ENCODE measurements around the gene ROR2.

The ROR2 gene

DNA sequence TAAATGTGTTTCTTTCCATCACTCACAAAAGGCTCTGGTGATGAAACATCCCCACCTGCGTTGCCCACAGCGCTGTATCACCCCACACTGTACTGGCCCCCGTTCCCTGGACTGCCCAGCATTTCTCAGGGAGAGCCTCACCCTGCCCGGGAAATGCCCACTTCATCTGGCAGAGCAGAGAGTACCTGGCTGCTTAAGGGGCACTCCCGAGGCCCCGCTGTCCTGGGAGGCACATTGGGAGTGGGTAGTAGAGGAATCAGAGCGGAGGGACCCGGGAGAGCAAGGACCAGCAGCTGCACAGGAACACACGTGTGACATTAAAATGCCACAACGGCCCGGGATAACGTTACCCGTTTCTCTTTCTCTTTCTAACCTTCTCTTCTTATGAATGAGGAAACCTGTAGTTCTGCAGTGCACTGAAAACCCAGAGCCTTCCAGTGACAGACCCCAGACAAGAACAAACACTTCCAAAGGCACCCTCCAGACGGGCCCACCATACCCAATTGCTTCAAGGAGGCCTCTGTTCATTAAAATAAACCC is 110.0 kb downstream of the ROR2 start:
- DNase-seq (ENCODE audit: low spot score) = no peak
- no peak overlapping the region for H3K4ac ChIP-seq (ENCODE audit: low read length)
- no peak overlapping the region for H3K4me2 ChIP-seq (ENCODE audit: insufficient read depth, low read length, poor library complexity, severe bottlenecking)
- no peak overlapping the region for H3K9ac ChIP-seq (ENCODE audit: low read depth, low read length, poor library complexity)
- H3K79me1 ChIP-seq (ENCODE audit: low read depth, low read length) = peaks cover 6% of the 10 kb centered on the region
- H2BK120ac ChIP-seq (ENCODE audit: low read depth, low read length) = no peak overlapping the region
- no peak overlapping the region for H3K14ac ChIP-seq (ENCODE audit: low read length)
- no peak overlapping the region for H2AK5ac ChIP-seq (ENCODE audit: low read depth, low read length)
- no peak overlapping the region for H3K4me3 ChIP-seq (ENCODE audit: low read length in 2 of 2)
- H3K27ac ChIP-seq (replicated peaks; ENCODE audit: low read length) = no peak overlapping the region
- no CpG with 5 or more reads among the region's 14 CpGs for WGBS, 2 donors (ENCODE audit: extremely low coverage in 2 of 2, insufficient read length in 2 of 2, insufficient replicate concordance in 1 of 2)
- no peak overlapping the region for H2BK5ac ChIP-seq (ENCODE audit: low read length)
- H2BK15ac ChIP-seq (ENCODE audit: low read length) = no peak overlapping the region
- no peak overlapping the region for H4K8ac ChIP-seq (ENCODE audit: low read depth, low read length)
- peaks cover 17 to 31% of the 10 kb centered on the region in 2 donors for H3K4me1 ChIP-seq (ENCODE audit: control insufficient read depth in 2 of 2, insufficient read depth in 1 of 2, low read depth in 1 of 2, low read length in 2 of 2)
- no peaks in the 10 kb centered on the region for H3K27me3 ChIP-seq (ENCODE audit: control insufficient read depth in 3 of 3, insufficient read depth in 3 of 3, low read depth in 1 of 3, low read length in 3 of 3)
- no peak overlapping the region for H2AFZ ChIP-seq (ENCODE audit: low read length)
- H3K36me3 ChIP-seq (replicated peaks in 1 of 2; ENCODE audit: control insufficient read depth in 2 of 2, insufficient read depth in 2 of 2, low read length in 2 of 2) = no peaks in the 10 kb centered on the region
- no peak overlapping the region for H2BK12ac ChIP-seq (ENCODE audit: low read length)
- no peak overlapping the region for H4K91ac ChIP-seq (ENCODE audit: low read depth, low read length, poor library complexity)
- H3K18ac ChIP-seq (ENCODE audit: low read length) = no peak overlapping the region
- no peak overlapping the region for H3K23ac ChIP-seq (ENCODE audit: low read depth, low read length, poor library complexity)
- H3K9me3 ChIP-seq (replicated peaks in 1 of 2; ENCODE audit: control insufficient read depth in 2 of 2, insufficient read depth in 1 of 2, low read depth in 1 of 2, low read length in 2 of 2) = no peaks in the 10 kb centered on the region

DNA sequence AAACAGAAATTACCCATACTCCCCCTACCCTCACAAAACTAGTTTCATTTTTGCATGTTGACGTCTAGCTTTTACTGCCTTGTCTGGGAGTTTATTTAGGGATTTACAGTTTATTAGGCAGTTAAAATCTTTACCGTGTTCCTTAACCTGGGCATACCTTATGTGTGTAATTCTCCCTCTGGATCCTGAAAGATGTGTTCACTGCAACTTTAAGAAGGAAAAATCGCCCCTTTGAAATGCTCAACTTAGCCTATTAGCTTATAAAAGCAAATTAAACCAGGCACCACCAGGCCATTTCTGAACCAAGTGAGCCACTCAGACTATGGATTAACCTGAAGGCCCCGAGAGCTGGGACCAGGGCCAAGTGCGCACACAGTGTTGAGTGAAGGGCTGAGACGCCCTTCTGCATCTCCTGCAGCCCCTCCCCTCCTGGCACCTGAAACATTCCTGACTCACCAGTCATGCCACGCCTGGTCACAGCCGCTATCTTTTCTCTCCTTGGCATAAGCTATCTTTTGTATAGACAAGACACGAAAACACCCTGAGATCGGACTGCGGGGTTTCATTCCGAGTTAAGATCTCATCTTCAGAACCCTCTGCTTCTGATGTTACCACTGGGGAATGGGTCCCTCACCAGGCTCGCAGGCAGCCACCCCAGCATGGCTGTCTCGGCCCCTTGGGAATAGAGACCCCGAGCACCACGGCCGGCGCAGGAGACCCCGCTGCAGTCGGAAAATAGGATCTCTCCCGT is 111.9 kb downstream of the ROR2 start:
- H3K79me1 ChIP-seq (ENCODE audit: low read depth, low read length) = peaks cover 9% of the 10 kb centered on the region
- no peaks in the 10 kb centered on the region for H3K27me3 ChIP-seq (ENCODE audit: control insufficient read depth in 3 of 3, insufficient read depth in 3 of 3, low read depth in 1 of 3, low read length in 3 of 3)
- H3K23ac ChIP-seq (ENCODE audit: low read depth, low read length, poor library complexity) = no peak overlapping the region
- H2AFZ ChIP-seq (ENCODE audit: low read length) = no peak overlapping the region
- H2BK5ac ChIP-seq (ENCODE audit: low read length) = no peak overlapping the region
- no peak overlapping the region for H3K4me3 ChIP-seq (ENCODE audit: low read length in 2 of 2)
- no peak for DNase-seq (ENCODE audit: low spot score)
- no peak overlapping the region for H3K4me2 ChIP-seq (ENCODE audit: insufficient read depth, low read length, poor library complexity, severe bottlenecking)
- H3K27ac ChIP-seq (replicated peaks; ENCODE audit: low read length) = no peak overlapping the region
- no peaks in the 10 kb centered on the region for H3K36me3 ChIP-seq (replicated peaks in 1 of 2; ENCODE audit: control insufficient read depth in 2 of 2, insufficient read depth in 2 of 2, low read length in 2 of 2)
- no peaks in the 10 kb centered on the region for H3K9me3 ChIP-seq (replicated peaks in 1 of 2; ENCODE audit: control insufficient read depth in 2 of 2, insufficient read depth in 1 of 2, low read depth in 1 of 2, low read length in 2 of 2)
- H2BK120ac ChIP-seq (ENCODE audit: low read depth, low read length) = no peak overlapping the region
- no peak overlapping the region for H3K4ac ChIP-seq (ENCODE audit: low read length)
- peaks cover 19 to 29% of the 10 kb centered on the region in 2 donors for H3K4me1 ChIP-seq (ENCODE audit: control insufficient read depth in 2 of 2, insufficient read depth in 1 of 2, low read depth in 1 of 2, low read length in 2 of 2)
- no peak overlapping the region for H4K91ac ChIP-seq (ENCODE audit: low read depth, low read length, poor library complexity)
- H2BK15ac ChIP-seq (ENCODE audit: low read length) = no peak overlapping the region
- no peak overlapping the region for H3K14ac ChIP-seq (ENCODE audit: low read length)
- no peak overlapping the region for H3K9ac ChIP-seq (ENCODE audit: low read depth, low read length, poor library complexity)
- no peak overlapping the region for H2AK5ac ChIP-seq (ENCODE audit: low read depth, low read length)
- no CpG with 5 or more reads among the region's 21 CpGs for WGBS, 2 donors (ENCODE audit: extremely low coverage in 2 of 2, insufficient read length in 2 of 2, insufficient replicate concordance in 1 of 2)
- no peak overlapping the region for H2BK12ac ChIP-seq (ENCODE audit: low read length)
- H4K8ac ChIP-seq (ENCODE audit: low read depth, low read length) = no peak overlapping the region
- H3K18ac ChIP-seq (ENCODE audit: low read length) = no peak overlapping the region

DNA sequence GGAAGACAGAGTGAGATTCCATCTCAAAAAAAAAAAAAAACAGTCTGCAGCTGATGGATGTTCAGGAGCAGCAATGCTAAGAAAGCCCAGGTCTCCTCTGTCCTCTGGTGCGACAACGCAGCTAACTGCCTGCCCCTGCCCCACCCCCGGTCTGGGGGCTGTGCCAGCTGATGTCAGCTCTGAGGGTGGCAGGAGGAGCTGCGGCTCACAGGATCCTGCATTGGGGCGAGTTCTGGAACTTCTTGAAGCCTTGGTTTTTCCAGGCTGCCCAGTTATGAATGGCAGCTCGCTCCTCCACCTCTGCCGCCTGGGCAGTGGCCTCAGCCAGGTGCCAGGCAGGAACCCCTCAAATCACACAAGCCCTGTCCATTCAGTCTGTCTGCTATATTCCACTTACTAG is 113.5 kb downstream of the ROR2 start:
- H3K4ac ChIP-seq (ENCODE audit: low read length) = no peak overlapping the region

DNA sequence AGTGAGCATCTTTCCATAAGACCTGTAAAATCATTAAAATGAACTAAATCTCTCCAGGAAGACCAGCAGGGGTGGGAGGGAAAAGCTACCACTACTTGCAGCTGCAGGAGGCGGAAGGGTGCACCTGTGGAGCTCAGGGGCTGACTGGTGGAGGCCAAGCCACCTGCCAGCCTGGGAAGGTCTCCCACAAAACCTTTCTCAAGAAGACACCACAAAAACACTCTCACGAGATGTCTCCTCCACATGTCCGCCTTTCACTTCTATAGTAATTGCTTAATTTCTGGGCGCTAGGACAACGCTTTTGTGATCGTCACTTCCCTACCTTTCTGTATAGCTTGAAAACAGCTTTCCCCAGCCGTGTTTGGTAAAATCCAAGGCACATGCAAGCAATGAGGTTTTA is 114.4 kb downstream of the ROR2 start:
- Histone ChIP-seq H2BK120ac (ENCODE audit: low read depth, low read length) (no peak overlapping the region), H4K8ac (ENCODE audit: low read depth, low read length) (no peak overlapping the region), H3K79me1 (ENCODE audit: low read depth, low read length) (peaks cover 12% of the 10 kb centered on the region), H3K27ac (replicated peaks; ENCODE audit: low read length) (no peak overlapping the region), H3K4ac (ENCODE audit: low read length) (no peak overlapping the region), H3K36me3 (replicated peaks in 1 of 2; ENCODE audit: control insufficient read depth in 2 of 2, insufficient read depth in 2 of 2, low read length in 2 of 2) (no peaks in the 10 kb centered on the region), H3K4me3 (ENCODE audit: low read length in 2 of 2) (no peak overlapping the region), H2AK5ac (ENCODE audit: low read depth, low read length) (no peak overlapping the region), H4K91ac (ENCODE audit: low read depth, low read length, poor library complexity) (no peak overlapping the region), H2BK5ac (ENCODE audit: low read length) (no peak overlapping the region), H2BK15ac (ENCODE audit: low read length) (no peak overlapping the region), H2AFZ (ENCODE audit: low read length) (no peak overlapping the region), H3K27me3 (ENCODE audit: control insufficient read depth in 3 of 3, insufficient read depth in 3 of 3, low read depth in 1 of 3, low read length in 3 of 3) (no peaks in the 10 kb centered on the region), H3K14ac (ENCODE audit: low read length) (no peak overlapping the region), H3K23ac (ENCODE audit: low read depth, low read length, poor library complexity) (no peak overlapping the region), H3K4me2 (ENCODE audit: insufficient read depth, low read length, poor library complexity, severe bottlenecking) (no peak overlapping the region), H2BK12ac (ENCODE audit: low read length) (no peak overlapping the region), H3K18ac (ENCODE audit: low read length) (no peak overlapping the region), H3K9ac (ENCODE audit: low read depth, low read length, poor library complexity) (no peak overlapping the region), H3K4me1 (ENCODE audit: control insufficient read depth in 2 of 2, insufficient read depth in 1 of 2, low read depth in 1 of 2, low read length in 2 of 2) (peaks cover 17 to 29% of the 10 kb centered on the region in 2 donors), H3K9me3 (replicated peaks in 1 of 2; ENCODE audit: control insufficient read depth in 2 of 2, insufficient read depth in 1 of 2, low read depth in 1 of 2, low read length in 2 of 2) (no peaks in the 10 kb centered on the region)
- WGBS, 2 donors (ENCODE audit: extremely low coverage in 2 of 2, insufficient read length in 2 of 2, insufficient replicate concordance in 1 of 2) = no CpG with 5 or more reads among the region's 7 CpGs
- no peak for DNase-seq (ENCODE audit: low spot score)

More for the DNA sequence above, 113.5 kb downstream of the ROR2 start:
- Histone ChIP-seq H3K4me2 (ENCODE audit: insufficient read depth, low read length, poor library complexity, severe bottlenecking) (no peak overlapping the region), H3K23ac (ENCODE audit: low read depth, low read length, poor library complexity) (no peak overlapping the region), H2AK5ac (ENCODE audit: low read depth, low read length) (no peak overlapping the region), H3K18ac (ENCODE audit: low read length) (no peak overlapping the region), H2BK12ac (ENCODE audit: low read length) (no peak overlapping the region), H2BK15ac (ENCODE audit: low read length) (no peak overlapping the region), H2AFZ (ENCODE audit: low read length) (no peak overlapping the region), H3K36me3 (replicated peaks in 1 of 2; ENCODE audit: control insufficient read depth in 2 of 2, insufficient read depth in 2 of 2, low read length in 2 of 2) (no peaks in the 10 kb centered on the region), H3K14ac (ENCODE audit: low read length) (no peak overlapping the region), H2BK5ac (ENCODE audit: low read length) (no peak overlapping the region), H4K8ac (ENCODE audit: low read depth, low read length) (no peak overlapping the region), H3K9ac (ENCODE audit: low read depth, low read length, poor library complexity) (no peak overlapping the region), H4K91ac (ENCODE audit: low read depth, low read length, poor library complexity) (no peak overlapping the region), H3K4me3 (ENCODE audit: low read length in 2 of 2) (no peak overlapping the region), H3K79me1 (ENCODE audit: low read depth, low read length) (peaks cover 12% of the 10 kb centered on the region), H3K9me3 (replicated peaks in 1 of 2; ENCODE audit: control insufficient read depth in 2 of 2, insufficient read depth in 1 of 2, low read depth in 1 of 2, low read length in 2 of 2) (no peaks in the 10 kb centered on the region), H3K4me1 (ENCODE audit: control insufficient read depth in 2 of 2, insufficient read depth in 1 of 2, low read depth in 1 of 2, low read length in 2 of 2) (peaks cover 17 to 29% of the 10 kb centered on the region in 2 donors), H3K27me3 (ENCODE audit: control insufficient read depth in 3 of 3, insufficient read depth in 3 of 3, low read depth in 1 of 3, low read length in 3 of 3) (no peaks in the 10 kb centered on the region), H2BK120ac (ENCODE audit: low read depth, low read length) (no peak overlapping the region), H3K27ac (replicated peaks; ENCODE audit: low read length) (no peak overlapping the region)
- DNase-seq (ENCODE audit: low spot score) = no peak
- no CpG with 5 or more reads among the region's 7 CpGs for WGBS, 2 donors (ENCODE audit: extremely low coverage in 2 of 2, insufficient read length in 2 of 2, insufficient replicate concordance in 1 of 2)
